Liver (tissue), 9 donors: ENCODE measurements around the gene MCTP2. TPM values are rescaled to one million over a fixed set of nuclear protein-coding genes. Genes with fewer than 3 reads are reported as not detected.

ENCODE experiments used
- DNase-seq: peaks from one replicate; pipeline ENCODE4 v3.0.0-alpha.2; 2017; ENCODE audit warnings: low spot score
- H3K27ac ChIP-seq, 2 donors: one replicate each; pipeline ENCODE4 v1.7.0; 2013; ENCODE audit warnings: inconsistent platforms in 2 of 2, low read length in 2 of 2, control low read depth in 1 of 2, low read depth in 1 of 2, mild to moderate bottlenecking in 1 of 2
- H3K27me3 ChIP-seq, 4 donors: one replicate each; pipeline versions ENCODE4 v1.6.1 to v1.7.0; 2013; ENCODE audit warnings: low read length in 3 of 4, inconsistent platforms in 1 of 4, mild to moderate bottlenecking in 1 of 4, moderate library complexity in 1 of 4; ENCODE audit not compliant: control insufficient read depth in 4 of 4, insufficient read depth in 4 of 4
- H3K36me3 ChIP-seq, 4 donors: one replicate each; pipeline versions ENCODE4 v1.6.1 to v1.7.0; 2013; ENCODE audit warnings: low read length in 3 of 4, mild to moderate bottlenecking in 3 of 4, low read depth in 1 of 4, moderate library complexity in 1 of 4; ENCODE audit not compliant: control insufficient read depth in 4 of 4, insufficient read depth in 3 of 4
- H3K4me1 ChIP-seq, 4 donors: one replicate each; pipeline versions ENCODE4 v1.6.1 to v1.7.0; 2013; ENCODE audit warnings: low read length in 3 of 4, mild to moderate bottlenecking in 3 of 4, moderate library complexity in 1 of 4; ENCODE audit not compliant: control insufficient read depth in 4 of 4, insufficient read depth in 4 of 4
- H3K4me3 ChIP-seq, 3 donors: one replicate each; pipeline versions ENCODE4 v1.6.1 to v1.7.0; 2013; ENCODE audit warnings: low read length in 3 of 3, control low read depth in 1 of 3, low read depth in 1 of 3, mild to moderate bottlenecking in 1 of 3
- H3K9ac ChIP-seq, 2 donors: one replicate each; pipeline ENCODE4 v1.7.0; 2013; ENCODE audit warnings: low read length in 2 of 2, mild to moderate bottlenecking in 2 of 2, moderate library complexity in 2 of 2, control low read depth in 1 of 2, low read depth in 1 of 2
- H3K9me3 ChIP-seq, 4 donors: one replicate each; pipeline versions ENCODE4 v1.6.1 to v1.7.0; 2013; ENCODE audit warnings: low read length in 3 of 4; ENCODE audit not compliant: control insufficient read depth in 4 of 4
- CTCF ChIP-seq: fragments of 150-350 bp; IDR thresholded peaks from 2 replicates; pipeline ENCODE4 v1.5.1; 2017; ENCODE audit warnings: improper control_type of control experiment, low read depth, low read length; ENCODE audit not compliant: missing input control
- EGR1 ChIP-seq, 2 donors: IDR thresholded peaks; 2 replicates each; pipeline ENCODE4 v1.6.1; 2016 to 2018; ENCODE audit warnings: antibody characterized with exemption in 2 of 2, low read depth in 2 of 2
- FOXA1 ChIP-seq: IDR thresholded peaks from 2 replicates; pipeline ENCODE4 v1.6.1; 2016; ENCODE audit warnings: antibody characterized with exemption
- FOXA2 ChIP-seq: IDR thresholded peaks from 2 replicates; pipeline ENCODE4 v1.6.1; 2016; ENCODE audit warnings: antibody characterized with exemption
- GABPA ChIP-seq, 2 donors: IDR thresholded peaks in 1 of 2; conservative IDR thresholded peaks in 1 of 2; 2 replicates each; pipeline ENCODE4 v1.6.1; 2016; ENCODE audit warnings: antibody characterized with exemption in 2 of 2, mild to moderate bottlenecking in 1 of 2, moderate library complexity in 1 of 2
- HNF4A ChIP-seq, 2 donors: conservative IDR thresholded peaks; 2 replicates each; pipeline ENCODE4 v1.6.1; 2016; ENCODE audit warnings: antibody characterized with exemption in 2 of 2, mild to moderate bottlenecking in 2 of 2
- HNF4G ChIP-seq: IDR thresholded peaks from 2 replicates; pipeline ENCODE4 v1.6.1; 2016; ENCODE audit warnings: antibody characterized with exemption
- JUND ChIP-seq, 2 donors: IDR thresholded peaks; 2 replicates each; pipeline ENCODE4 v1.6.1; 2016; ENCODE audit warnings: antibody characterized with exemption in 2 of 2
- MAX ChIP-seq: IDR thresholded peaks from 2 replicates; pipeline ENCODE4 v1.6.1; 2016; ENCODE audit warnings: antibody characterized with exemption
- NR2F2 ChIP-seq: IDR thresholded peaks from 2 replicates; pipeline ENCODE4 v1.6.1; 2016; ENCODE audit warnings: antibody characterized with exemption
- RAD21 ChIP-seq, 2 donors: IDR thresholded peaks; 2 replicates each; pipeline ENCODE4 v1.6.1; 2016; ENCODE audit warnings: antibody characterized with exemption in 2 of 2, mild to moderate bottlenecking in 2 of 2
- RXRA ChIP-seq, 2 donors: IDR thresholded peaks; 2 replicates each; pipeline ENCODE4 v1.6.1; 2017 to 2018; ENCODE audit warnings: antibody characterized with exemption in 2 of 2, mild to moderate bottlenecking in 1 of 2
- SP1 ChIP-seq: IDR thresholded peaks from 2 replicates; pipeline ENCODE4 v1.6.1; 2018; ENCODE audit warnings: antibody characterized with exemption, mild to moderate bottlenecking
- TAF1 ChIP-seq: conservative IDR thresholded peaks from 2 replicates; pipeline ENCODE4 v1.6.1; 2016; ENCODE audit warnings: antibody characterized with exemption, mild to moderate bottlenecking
- YY1 ChIP-seq: IDR thresholded peaks from 2 replicates; pipeline ENCODE4 v1.6.1; 2016; ENCODE audit warnings: antibody characterized with exemption, mild to moderate bottlenecking
- ZBTB33 ChIP-seq: IDR thresholded peaks from 2 replicates; pipeline ENCODE4 v1.6.1; 2016; ENCODE audit warnings: antibody characterized with exemption
- WGBS: extraction: QIAGEN DNeasy Blood & Tissue Kit; methylation state at CpG from one replicate; pipeline ENCODE4 v1.1.7; 2013; 5-methylcytosine and 5-hydroxymethylcytosine counted together
- polyA plus RNA-seq, 2 donors: library from polyadenylated mRNA; stranded (reverse) in 1 of 2; unstranded in 1 of 2; fragments of 200-250 nt in 1 of 2; fragments of >200 nt in 1 of 2; fragmentation: Nextera tagmentation in 1 of 2; extraction: Ambion mirVana in 1 of 2; gene quantifications; one replicate each; pipeline versions ENCODE4 v1.2.1 to v1.2.3, GENCODE V29; 2013 to 2015
- total RNA-seq, 2 donors: library from RNA; depleted of rRNA; stranded (reverse); fragments of >200 nt; gene quantifications; one replicate each; pipeline ENCODE4 v1.2.3, GENCODE V29; 2014
- TF ChIP-seq, protein P1 (sequence below): IDR thresholded peaks from 2 replicates; pipeline ENCODE4 v1.6.1; 2016; ENCODE audit warnings: antibody characterized with exemption, mild to moderate bottlenecking
- TF ChIP-seq, protein P2 (sequence below): IDR thresholded peaks from 2 replicates; pipeline ENCODE4 v1.6.1; 2016; ENCODE audit warnings: antibody characterized with exemption
- donor health status: healthy.
- donor health status: healthy.
- donor health status: healthy.
- donor health status: healthy.
- donor health status: healthy.

The MCTP2 gene
- total and polyA plus RNA-seq, 4 donors: 0.43 to 9.9 (median 3.5) TPM

DNA sequence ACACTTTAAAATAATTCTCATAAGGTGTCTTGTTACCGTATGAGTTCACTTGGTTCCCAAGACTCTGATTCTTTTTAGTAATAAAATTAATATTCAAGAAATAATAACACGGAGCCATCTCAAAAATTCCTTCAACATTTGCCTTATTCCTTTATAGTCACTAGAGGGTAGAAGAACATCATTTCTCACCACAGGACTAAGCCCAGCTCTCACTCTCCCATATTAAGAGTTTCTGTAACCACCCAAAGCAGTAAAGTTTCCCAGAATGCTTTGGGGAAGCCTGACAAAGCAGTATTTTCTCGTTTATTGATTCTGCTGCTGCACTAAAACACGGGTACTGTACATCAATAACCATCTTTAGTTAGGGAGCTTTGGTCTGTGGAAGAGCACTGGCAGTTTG lies 114.9 kb downstream of the MCTP2 start:
- H3K27me3 ChIP-seq: no peaks in the 10 kb centered on the region
- no peak overlapping the region for H3K27ac ChIP-seq
- DNase-seq: no peak
- 63% methylated on average over 4 of the region's 4 CpGs for WGBS
- H3K4me1 ChIP-seq: no peaks in the 10 kb centered on the region
- H3K9ac ChIP-seq: no peak overlapping the region
- no peak for TF ChIP-seq HNF4A (conservative IDR thresholded peaks at IDR 0.05)
- TF ChIP-seq, protein P1, sequence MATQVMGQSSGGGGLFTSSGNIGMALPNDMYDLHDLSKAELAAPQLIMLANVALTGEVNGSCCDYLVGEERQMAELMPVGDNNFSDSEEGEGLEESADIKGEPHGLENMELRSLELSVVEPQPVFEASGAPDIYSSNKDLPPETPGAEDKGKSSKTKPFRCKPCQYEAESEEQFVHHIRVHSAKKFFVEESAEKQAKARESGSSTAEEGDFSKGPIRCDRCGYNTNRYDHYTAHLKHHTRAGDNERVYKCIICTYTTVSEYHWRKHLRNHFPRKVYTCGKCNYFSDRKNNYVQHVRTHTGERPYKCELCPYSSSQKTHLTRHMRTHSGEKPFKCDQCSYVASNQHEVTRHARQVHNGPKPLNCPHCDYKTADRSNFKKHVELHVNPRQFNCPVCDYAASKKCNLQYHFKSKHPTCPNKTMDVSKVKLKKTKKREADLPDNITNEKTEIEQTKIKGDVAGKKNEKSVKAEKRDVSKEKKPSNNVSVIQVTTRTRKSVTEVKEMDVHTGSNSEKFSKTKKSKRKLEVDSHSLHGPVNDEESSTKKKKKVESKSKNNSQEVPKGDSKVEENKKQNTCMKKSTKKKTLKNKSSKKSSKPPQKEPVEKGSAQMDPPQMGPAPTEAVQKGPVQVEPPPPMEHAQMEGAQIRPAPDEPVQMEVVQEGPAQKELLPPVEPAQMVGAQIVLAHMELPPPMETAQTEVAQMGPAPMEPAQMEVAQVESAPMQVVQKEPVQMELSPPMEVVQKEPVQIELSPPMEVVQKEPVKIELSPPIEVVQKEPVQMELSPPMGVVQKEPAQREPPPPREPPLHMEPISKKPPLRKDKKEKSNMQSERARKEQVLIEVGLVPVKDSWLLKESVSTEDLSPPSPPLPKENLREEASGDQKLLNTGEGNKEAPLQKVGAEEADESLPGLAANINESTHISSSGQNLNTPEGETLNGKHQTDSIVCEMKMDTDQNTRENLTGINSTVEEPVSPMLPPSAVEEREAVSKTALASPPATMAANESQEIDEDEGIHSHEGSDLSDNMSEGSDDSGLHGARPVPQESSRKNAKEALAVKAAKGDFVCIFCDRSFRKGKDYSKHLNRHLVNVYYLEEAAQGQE: no peak
- peak; percentile 40 to 45 for TF ChIP-seq RAD21 (IDR thresholded peaks at IDR 0.05)
- TF ChIP-seq HNF4G: no peak
- no peak for TF ChIP-seq FOXA1
- no peak for TF ChIP-seq FOXA2
- H3K4me3 ChIP-seq: no peak overlapping the region
- no peaks in the 10 kb centered on the region for H3K9me3 ChIP-seq
- H3K36me3 ChIP-seq: no peaks in the 10 kb centered on the region

DNA sequence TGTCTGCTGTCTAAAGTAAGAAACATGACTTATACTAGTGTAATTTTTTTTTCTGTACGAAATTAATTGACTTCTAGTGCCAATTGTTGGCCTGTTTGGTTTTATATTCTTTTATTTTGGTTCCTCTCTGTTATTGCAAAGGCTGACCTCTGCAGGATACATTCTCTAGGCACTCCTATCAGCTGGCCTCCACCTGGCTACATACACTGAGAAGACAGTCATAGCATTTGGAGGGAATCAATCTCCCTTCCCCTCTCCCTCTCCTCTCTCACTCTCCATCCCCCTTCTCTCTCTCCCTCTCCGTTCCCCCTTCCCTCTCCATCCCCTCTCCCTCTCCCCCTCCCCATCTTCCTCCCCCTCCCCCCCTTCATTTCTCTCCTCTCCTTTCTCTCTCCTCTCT lies 116.7 kb downstream of the MCTP2 start:
- Histone ChIP-seq H3K27ac (no peak overlapping the region), H3K4me3 (no peak overlapping the region), H3K27me3 (no peaks in the 10 kb centered on the region), H3K4me1 (no peaks in the 10 kb centered on the region), H3K9me3 (no peaks in the 10 kb centered on the region), H3K9ac (no peak overlapping the region), H3K36me3 (no peaks in the 10 kb centered on the region)
- DNase-seq: no peak
- TF ChIP-seq TAF1: no peak
- TF ChIP-seq SP1: no peak
- TF ChIP-seq, protein P2, sequence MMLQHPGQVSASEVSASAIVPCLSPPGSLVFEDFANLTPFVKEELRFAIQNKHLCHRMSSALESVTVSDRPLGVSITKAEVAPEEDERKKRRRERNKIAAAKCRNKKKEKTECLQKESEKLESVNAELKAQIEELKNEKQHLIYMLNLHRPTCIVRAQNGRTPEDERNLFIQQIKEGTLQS: no peak
- no peak for TF ChIP-seq HNF4G
- no peak for TF ChIP-seq HNF4A (conservative IDR thresholded peaks at IDR 0.05)
- no peak for TF ChIP-seq EGR1 (IDR thresholded peaks at IDR 0.05; ENCODE audit: low read depth in 2 of 2)
- TF ChIP-seq FOXA1: no peak
- TF ChIP-seq RAD21 (IDR thresholded peaks at IDR 0.05): no peak
- TF ChIP-seq, protein P1: no peak
- no peak for TF ChIP-seq JUND (IDR thresholded peaks at IDR 0.05)
- no peak for TF ChIP-seq ZBTB33
- no peak for TF ChIP-seq YY1
- no peak for TF ChIP-seq NR2F2
- no peak for TF ChIP-seq RXRA (IDR thresholded peaks at IDR 0.05)
- TF ChIP-seq FOXA2: no peak
- TF ChIP-seq CTCF: no peak
- no peak for TF ChIP-seq MAX
- no peak for TF ChIP-seq GABPA (IDR thresholded peaks at IDR 0.05 in 1 of 2, conservative IDR thresholded peaks at IDR 0.05 in 1 of 2)
- WGBS: 68% methylated on average over 2 of the region's 2 CpGs
